Measurements from ENCODE around the gene FCER1G.
A peak's percentile ranks its signal among the peaks of the same experiment; 100 is the strongest.

FCER1G gene

GRCh38 chr1:161188381-161188780, 26.7 kb upstream of the FCER1G start:
- no peak for DNase-seq (ENCODE audit: low spot score)

- DNase-seq (ENCODE audit: low spot score): no peak
Observed at GRCh38 chr1:161189036-161189435, 26.1 kb upstream of the FCER1G start.

- DNase-seq (ENCODE audit: low spot score): no peak
Observed at GRCh38 chr1:161190962-161191521, 24.1 kb upstream of the FCER1G start.

GRCh38 chr1:161191971-161192370, 23.1 kb upstream of the FCER1G start:
- no peak for DNase-seq (ENCODE audit: low spot score)

GRCh38 chr1:161192476-161193465, 22.3 kb upstream of the FCER1G start:
- DNase-seq (ENCODE audit: low spot score): peak; percentile 89

GRCh38 chr1:161193561-161194235, 21.4 kb upstream of the FCER1G start:
- no peak for DNase-seq (ENCODE audit: low spot score)

- DNase-seq (ENCODE audit: low spot score): no peak
Observed at GRCh38 chr1:161195171-161195570, 19.9 kb upstream of the FCER1G start.

GRCh38 chr1:161196111-161196510, 19.0 kb upstream of the FCER1G start:
- DNase-seq (ENCODE audit: low spot score): no peak

- peak; percentile 80 for DNase-seq (ENCODE audit: low spot score)
Observed at GRCh38 chr1:161196521-161197451, 18.3 kb upstream of the FCER1G start.

- no peak for DNase-seq (ENCODE audit: low spot score)
Observed at GRCh38 chr1:161197560-161198193, 17.4 kb upstream of the FCER1G start.

GRCh38 chr1:161198194-161198896, 16.8 kb upstream of the FCER1G start:
- no peak for DNase-seq (ENCODE audit: low spot score)

- DNase-seq (ENCODE audit: low spot score): peak; percentile 68
Observed at GRCh38 chr1:161198897-161199431, 16.1 kb upstream of the FCER1G start, which contains the start of gene ADAMTS4. Gene ADAMTS4, minus strand, starts transcription at chr1:161199054. Its CDS starts 427 bp downstream, at chr1:161198627.

- DNase-seq (ENCODE audit: low spot score): no peak
Observed at GRCh38 chr1:161199506-161200139, 15.5 kb upstream of the FCER1G start.

- DNase-seq (ENCODE audit: low spot score): no peak
Observed at GRCh38 chr1:161200421-161200991, 14.6 kb upstream of the FCER1G start.

- no peak for DNase-seq (ENCODE audit: low spot score)
Observed at GRCh38 chr1:161200992-161201835, 13.9 kb upstream of the FCER1G start.

- peak; percentile 94 for DNase-seq (ENCODE audit: low spot score)
Observed at GRCh38 chr1:161201836-161202712, 13.0 kb upstream of the FCER1G start, which contains the start of gene NDUFS2. Gene NDUFS2, plus strand, starts transcription at chr1:161202367. Its CDS starts 19 bp downstream, at chr1:161202386.

Measured in D341Med (cell line).